Peyer's patch (tissue), 4 donors: ENCODE results near the gene TNS3.

Experiments used
- POLR2A ChIP-seq, 2 donors: fragments of 450-650 bp; IDR thresholded peaks; one replicate each; pipeline ENCODE4 v1.5.1; 2017; ENCODE audit warnings: antibody characterized with exemption in 2 of 2, mild to moderate bottlenecking in 2 of 2, moderate library complexity in 2 of 2
- TF ChIP-seq, protein P1 (sequence below), 6 experiments: fragments of 450-650 bp in 4 of 6; fragments of 200-600 bp in 2 of 6; sonication (generic) in 1 of 6; IDR thresholded peaks; one replicate each; pipeline ENCODE4 v1.5.1; 2017 to 2019; ENCODE audit warnings: antibody characterized with exemption in 6 of 6, mild to moderate bottlenecking in 3 of 6, moderate library complexity in 1 of 6

DNA sequence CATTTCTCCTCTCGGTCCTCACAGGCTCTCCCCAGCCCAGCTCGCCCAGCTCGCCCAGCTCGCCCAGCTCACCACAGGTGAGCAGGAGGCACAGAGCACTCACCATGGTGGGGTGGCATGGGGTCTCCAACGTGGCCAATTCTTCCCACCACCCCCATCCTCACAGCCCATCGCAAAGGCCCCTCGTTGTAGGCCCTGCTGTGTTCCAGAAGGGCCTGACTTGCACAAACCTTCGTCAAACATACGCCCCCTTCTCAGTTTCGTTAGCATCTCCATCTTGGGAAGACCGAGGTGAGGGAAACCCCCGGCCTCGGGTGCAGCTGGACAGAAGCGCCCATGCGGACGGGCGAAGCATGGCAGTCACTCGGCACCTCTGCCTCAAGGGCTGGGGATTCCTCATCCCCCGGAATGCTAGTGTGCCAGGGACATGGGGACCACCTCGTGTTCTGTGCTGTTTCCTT is 304.6 kb downstream of the TNS3 start:
- TF ChIP-seq, protein P1, sequence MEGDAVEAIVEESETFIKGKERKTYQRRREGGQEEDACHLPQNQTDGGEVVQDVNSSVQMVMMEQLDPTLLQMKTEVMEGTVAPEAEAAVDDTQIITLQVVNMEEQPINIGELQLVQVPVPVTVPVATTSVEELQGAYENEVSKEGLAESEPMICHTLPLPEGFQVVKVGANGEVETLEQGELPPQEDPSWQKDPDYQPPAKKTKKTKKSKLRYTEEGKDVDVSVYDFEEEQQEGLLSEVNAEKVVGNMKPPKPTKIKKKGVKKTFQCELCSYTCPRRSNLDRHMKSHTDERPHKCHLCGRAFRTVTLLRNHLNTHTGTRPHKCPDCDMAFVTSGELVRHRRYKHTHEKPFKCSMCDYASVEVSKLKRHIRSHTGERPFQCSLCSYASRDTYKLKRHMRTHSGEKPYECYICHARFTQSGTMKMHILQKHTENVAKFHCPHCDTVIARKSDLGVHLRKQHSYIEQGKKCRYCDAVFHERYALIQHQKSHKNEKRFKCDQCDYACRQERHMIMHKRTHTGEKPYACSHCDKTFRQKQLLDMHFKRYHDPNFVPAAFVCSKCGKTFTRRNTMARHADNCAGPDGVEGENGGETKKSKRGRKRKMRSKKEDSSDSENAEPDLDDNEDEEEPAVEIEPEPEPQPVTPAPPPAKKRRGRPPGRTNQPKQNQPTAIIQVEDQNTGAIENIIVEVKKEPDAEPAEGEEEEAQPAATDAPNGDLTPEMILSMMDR (IDR thresholded peaks at IDR 0.05) = no peak
- TF ChIP-seq POLR2A (IDR thresholded peaks at IDR 0.05) = no peak
